GM23338 (cell line): ENCODE measurements around the gene AFAP1L1. TPM values are rescaled to one million over a fixed set of nuclear protein-coding genes. Genes with fewer than 3 reads are reported as not detected.

Experiments used
- ATAC-seq: fragments of 200-7000 bp; cut with Tn5 transposase; 3 replicates; pipeline ENCODE4 v1.9.1; 2020
- DNase-seq: peaks from one replicate; pipeline ENCODE4 v3.0.0-alpha.2; 2015; ENCODE audit warnings: low spot score
- H2AFZ ChIP-seq: fragments of 200-600 bp; sonication (generic); 2 replicates; pipeline ENCODE4 v1.8.0; 2016; ENCODE audit warnings: antibody characterized with exemption, mild to moderate bottlenecking, moderate library complexity
- H3F3A ChIP-seq: fragments of 200-600 bp; sonication (generic); replicated peaks from 2 replicates; pipeline ENCODE4 v1.8.0; 2017; ENCODE audit warnings: antibody characterized with exemption, mixed run types, low read depth
- H3K27ac ChIP-seq: fragments of 200-600 bp; sonication (generic); 2 replicates; pipeline ENCODE4 v1.6.1; 2016; ENCODE audit warnings: low read depth
- H3K27me3 ChIP-seq: fragments of 200-600 bp; sonication (generic); 2 replicates; pipeline ENCODE4 v1.8.0; 2016; ENCODE audit warnings: mild to moderate bottlenecking, mixed run types, moderate library complexity; ENCODE audit not compliant: insufficient read depth
- H3K36me3 ChIP-seq: fragments of 200-600 bp; sonication (generic); 2 replicates; pipeline ENCODE4 v1.8.0; 2016; ENCODE audit warnings: mild to moderate bottlenecking; ENCODE audit not compliant: insufficient read depth
- H3K4me1 ChIP-seq: fragments of 200-600 bp; sonication (generic); 2 replicates; pipeline ENCODE4 v1.8.0; 2016; ENCODE audit warnings: mild to moderate bottlenecking, moderate library complexity; ENCODE audit not compliant: insufficient read depth
- H3K4me2 ChIP-seq: fragments of 200-600 bp; sonication (generic); 2 replicates; pipeline ENCODE4 v1.7.1; 2017; ENCODE audit warnings: mixed run types
- H3K4me3 ChIP-seq: fragments of 200-600 bp; sonication (generic); 2 replicates; pipeline ENCODE4 v1.6.1; 2016; ENCODE audit warnings: mixed run types
- H3K79me2 ChIP-seq: fragments of 200-600 bp; sonication (generic); replicated peaks from 2 replicates; pipeline ENCODE4 v1.8.0; 2017; ENCODE audit warnings: mild to moderate bottlenecking; ENCODE audit not compliant: insufficient read depth
- H3K9me2 ChIP-seq: fragments of 200-600 bp; sonication (generic); 2 replicates; pipeline ENCODE4 v1.8.0; 2017; ENCODE audit not compliant: insufficient read depth
- H4K20me1 ChIP-seq: fragments of 200-600 bp; sonication (generic); replicated peaks from 2 replicates; pipeline ENCODE4 v1.8.0; 2017; ENCODE audit warnings: mild to moderate bottlenecking; ENCODE audit not compliant: insufficient read depth
- H3K27ac Mint-ChIP-seq: 2 replicates; pipeline ENCODE4 v1.8.0; 2020; ENCODE audit warnings: inconsistent platforms, mild to moderate bottlenecking, moderate library complexity, mixed read lengths
- H3K27me3 Mint-ChIP-seq: 3 replicates; pipeline ENCODE4 v1.8.0; 2022; ENCODE audit warnings: low read depth, mild to moderate bottlenecking, moderate library complexity, mixed read lengths, inconsistent platforms; ENCODE audit not compliant: insufficient read depth, poor library complexity
- H3K36me3 Mint-ChIP-seq: 3 replicates; pipeline ENCODE4 v1.8.0; 2021; ENCODE audit warnings: low read depth, mild to moderate bottlenecking, inconsistent platforms, moderate library complexity, mixed read lengths
- H3K4me1 Mint-ChIP-seq: 3 replicates; pipeline ENCODE4 v1.8.0; 2020; ENCODE audit warnings: mild to moderate bottlenecking, inconsistent platforms, mixed read lengths
- H3K4me3 Mint-ChIP-seq: 3 replicates; pipeline ENCODE4 v1.8.0; 2021; ENCODE audit warnings: moderate library complexity, mild to moderate bottlenecking, inconsistent platforms, mixed read lengths
- H3K9me3 Mint-ChIP-seq: 3 replicates; pipeline ENCODE4 v1.8.0; 2020; ENCODE audit warnings: moderate library complexity, mild to moderate bottlenecking, inconsistent platforms, mixed read lengths
- CREB1 ChIP-seq: fragments of 250-450 bp; sonication (Bioruptor Pico); IDR thresholded peaks from 2 replicates; pipeline ENCODE4 v1.5.0; 2020; ENCODE audit warnings: low read depth, mild to moderate bottlenecking, moderate library complexity
- ETS1 ChIP-seq: IDR thresholded peaks from 2 replicates; pipeline ENCODE4 v1.6.1; 2016; ENCODE audit warnings: antibody characterized with exemption
- EZH2 ChIP-seq: fragments of 200-600 bp; sonication (generic); IDR thresholded peaks from one replicate; pipeline ENCODE4 v1.8.0; 2017; ENCODE audit warnings: antibody characterized with exemption, mild to moderate bottlenecking, low read depth; ENCODE audit not compliant: unreplicated experiment
- EZH2phosphoT487 ChIP-seq: fragments of 200-600 bp; sonication (generic); IDR thresholded peaks from one replicate; pipeline ENCODE4 v1.8.1; 2018; ENCODE audit warnings: antibody characterized with exemption; ENCODE audit not compliant: unreplicated experiment
- JUNB ChIP-seq: IDR thresholded peaks from one replicate; pipeline ENCODE4 v1.6.1; 2016; ENCODE audit warnings: antibody characterized with exemption; ENCODE audit not compliant: unreplicated experiment
- NANOG ChIP-seq: IDR thresholded peaks from 2 replicates; pipeline ENCODE4 v1.6.1; 2016; ENCODE audit warnings: antibody characterized with exemption, borderline replicate concordance
- POLR2AphosphoS5 ChIP-seq: IDR thresholded peaks from 2 replicates; pipeline ENCODE4 v1.6.1; 2016; ENCODE audit warnings: antibody characterized with exemption, low read depth
- REST ChIP-seq: IDR thresholded peaks from one replicate; pipeline ENCODE4 v1.6.1; 2018; ENCODE audit warnings: antibody characterized with exemption; ENCODE audit not compliant: unreplicated experiment
- ZNF114 ChIP-seq: fragments of 250-450 bp; sonication (Bioruptor Pico); IDR thresholded peaks from 2 replicates; pipeline ENCODE4 v1.5.0; 2020; ENCODE audit warnings: mild to moderate bottlenecking, moderate library complexity
- ZNF462 ChIP-seq: fragments of 250-450 bp; sonication (Bioruptor Pico); IDR thresholded peaks from 2 replicates; pipeline ENCODE4 v1.5.0; 2020; ENCODE audit warnings: mild to moderate bottlenecking, moderate library complexity
- polyA plus RNA-seq: library from polyadenylated mRNA; unstranded; fragments of >200 nt; fragmentation: Nextera tagmentation; extraction: Ambion mirVana; gene quantifications from 2 replicates; pipeline ENCODE4 v1.2.1, GENCODE V29; 2016
- total RNA-seq: library from RNA; depleted of rRNA; stranded (reverse); fragments of >200 nt; shearing (Covaris generic); gene quantifications from 2 replicates; pipeline ENCODE4 v1.2.3, GENCODE V29; 2014

AFAP1L1 gene
- total and polyA plus RNA-seq, 2 experiments from 2014 or later = 3.2 to 5.7 TPM

GRCh38 chr5:149273950-149274349 is 2.3 kb downstream of the AFAP1L1 start:
- Mint-ChIP-seq H3K36me3 (no peaks in the 10 kb centered on the region), H3K4me3 (peak overlapping the region; percentile 91; the same call in 1 of the 3 replicates), H3K4me1 (peaks cover 24% of the 10 kb centered on the region; the same call in 2 of the 3 replicates), H3K27me3 (peaks cover 36% of the 10 kb centered on the region), H3K9me3 (no peaks in the 10 kb centered on the region), H3K27ac (no peak overlapping the region)
- Histone ChIP-seq H3K9me2 (0 out of 2 replicates have a peak, but pooled peaks cover 4% of the 10 kb centered on the region), H3K27ac (no peak overlapping the region), H3K4me1 (peaks cover 20% of the 10 kb centered on the region), H3K4me2 (peak overlapping the region; percentile 95; the same call in 1 of the 2 replicates), H4K20me1 (no peaks in the 10 kb centered on the region; the same call in 1 of the 2 replicates), H3K27me3 (peaks cover 41% of the 10 kb centered on the region), H3K79me2 (no peaks in the 10 kb centered on the region), H3K36me3 (no peaks in the 10 kb centered on the region), H3K4me3 (peak overlapping the region; percentile 94; the same call in 1 of the 2 replicates), H2AFZ (peak overlapping the region; percentile 69; the same call in 1 of the 2 replicates), H3F3A (no peaks in the 10 kb centered on the region)
- no peak for ATAC-seq
- TF ChIP-seq REST (no peak), EZH2phosphoT487 (no peak), ETS1 (no peak), EZH2 (no peak), ZNF462 (CRISPR knock-in tag) (no peak), CREB1 (CRISPR knock-in tag) (no peak), POLR2AphosphoS5 (no peak), JUNB (no peak), NANOG (no peak), ZNF114 (no peak)
- no peak for DNase-seq
